Testis (tissue), 2 donors: ENCODE data around the gene ABCC8.

Source experiments
- POLR2A ChIP-seq: fragments of 450-650 bp; IDR thresholded peaks from one replicate; pipeline ENCODE4 v1.6.1; 2017; ENCODE audit warnings: antibody characterized with exemption, mild to moderate bottlenecking, moderate library complexity
- TF ChIP-seq, protein P1 (sequence below), 3 experiments: fragments of 450-650 bp in 2 of 3; fragments of 200-600 bp in 1 of 3; sonication (generic) in 1 of 3; IDR thresholded peaks; one replicate each; pipeline ENCODE4 v1.5.1; 2016 to 2019; ENCODE audit warnings: antibody characterized with exemption in 3 of 3, mild to moderate bottlenecking in 2 of 3, moderate library complexity in 1 of 3

- TF ChIP-seq, protein P1, sequence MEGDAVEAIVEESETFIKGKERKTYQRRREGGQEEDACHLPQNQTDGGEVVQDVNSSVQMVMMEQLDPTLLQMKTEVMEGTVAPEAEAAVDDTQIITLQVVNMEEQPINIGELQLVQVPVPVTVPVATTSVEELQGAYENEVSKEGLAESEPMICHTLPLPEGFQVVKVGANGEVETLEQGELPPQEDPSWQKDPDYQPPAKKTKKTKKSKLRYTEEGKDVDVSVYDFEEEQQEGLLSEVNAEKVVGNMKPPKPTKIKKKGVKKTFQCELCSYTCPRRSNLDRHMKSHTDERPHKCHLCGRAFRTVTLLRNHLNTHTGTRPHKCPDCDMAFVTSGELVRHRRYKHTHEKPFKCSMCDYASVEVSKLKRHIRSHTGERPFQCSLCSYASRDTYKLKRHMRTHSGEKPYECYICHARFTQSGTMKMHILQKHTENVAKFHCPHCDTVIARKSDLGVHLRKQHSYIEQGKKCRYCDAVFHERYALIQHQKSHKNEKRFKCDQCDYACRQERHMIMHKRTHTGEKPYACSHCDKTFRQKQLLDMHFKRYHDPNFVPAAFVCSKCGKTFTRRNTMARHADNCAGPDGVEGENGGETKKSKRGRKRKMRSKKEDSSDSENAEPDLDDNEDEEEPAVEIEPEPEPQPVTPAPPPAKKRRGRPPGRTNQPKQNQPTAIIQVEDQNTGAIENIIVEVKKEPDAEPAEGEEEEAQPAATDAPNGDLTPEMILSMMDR (IDR thresholded peaks at IDR 0.05) = no peak
- TF ChIP-seq POLR2A = no peak
Measured at GRCh38 chr11:17406082-17406817, 70.4 kb downstream of the ABCC8 start.
